ENCODE results near the gene SDK1.
"Not testable (repeated sequence)": the region's sequence is repeated elsewhere in the genome, so short reads cannot be mapped to it uniquely, and the experiment has no call there.

The SDK1 gene

GRCh38 chr7:4230352-4230751, 929.3 kb downstream of the SDK1 start:
- no peak for DNase-seq (ENCODE audit: low spot score)

GRCh38 chr7:4233146-4233545, 932.1 kb downstream of the SDK1 start:
- DNase-seq (ENCODE audit: low spot score), result no peak

- DNase-seq (ENCODE audit: low spot score), result no peak
These were observed 932.8 kb downstream of the SDK1 start for GRCh38 chr7:4233621-4234497.

- no peak for DNase-seq (ENCODE audit: low spot score)
These were observed 933.4 kb downstream of the SDK1 start for GRCh38 chr7:4234498-4234855.

GRCh38 chr7:4234886-4235285, 933.8 kb downstream of the SDK1 start:
- no peak for DNase-seq (ENCODE audit: low spot score)

GRCh38 chr7:4235596-4235995, 934.5 kb downstream of the SDK1 start:
- DNase-seq (ENCODE audit: low spot score), result no peak

GRCh38 chr7:4236389-4236788, 935.3 kb downstream of the SDK1 start:
- no peak for DNase-seq (ENCODE audit: low spot score)

- not testable (repeated sequence) for DNase-seq (ENCODE audit: low spot score)
These were observed 935.8 kb downstream of the SDK1 start for GRCh38 chr7:4236873-4237272.

- no peak for DNase-seq (ENCODE audit: low spot score)
These were observed 936.5 kb downstream of the SDK1 start for GRCh38 chr7:4237296-4238235.

- no peak for DNase-seq (ENCODE audit: low spot score)
These were observed 937.8 kb downstream of the SDK1 start for GRCh38 chr7:4238861-4239260.

- DNase-seq (ENCODE audit: low spot score), result no peak
These were observed 939.0 kb downstream of the SDK1 start for GRCh38 chr7:4240042-4240441.

GRCh38 chr7:4240520-4241303, 939.7 kb downstream of the SDK1 start:
- DNase-seq (ENCODE audit: low spot score), result no peak

GRCh38 chr7:4241304-4241612, 940.2 kb downstream of the SDK1 start:
- no peak for DNase-seq (ENCODE audit: low spot score)

- no peak for DNase-seq (ENCODE audit: low spot score)
These were observed 940.7 kb downstream of the SDK1 start for GRCh38 chr7:4241791-4242190.

- DNase-seq (ENCODE audit: low spot score), result no peak
These were observed 941.7 kb downstream of the SDK1 start for GRCh38 chr7:4242706-4243105.

GRCh38 chr7:4244041-4244440, 943.0 kb downstream of the SDK1 start:
- DNase-seq (ENCODE audit: low spot score), result no peak

GRCh38 chr7:4244635-4245034, 943.6 kb downstream of the SDK1 start:
- no peak for DNase-seq (ENCODE audit: low spot score)

GRCh38 chr7:4245135-4245865, 944.2 kb downstream of the SDK1 start:
- DNase-seq (ENCODE audit: low spot score), result no peak

- DNase-seq (ENCODE audit: low spot score), result no peak
These were observed 944.9 kb downstream of the SDK1 start for GRCh38 chr7:4245866-4246470.

GRCh38 chr7:4246536-4246935, 945.5 kb downstream of the SDK1 start:
- no peak for DNase-seq (ENCODE audit: low spot score)
